DOHH2 (cell line): ENCODE measurements around the gene SH3RF3.

Source experiments
- H3F3A ChIP-seq: fragments of 200-600 bp; sonication (generic), shearing (Covaris generic); 2 replicates; pipeline ENCODE4 v1.6.0; 2016; ENCODE audit warnings: antibody characterized with exemption, mild to moderate bottlenecking; ENCODE audit not compliant: control insufficient read depth, insufficient read depth
- H3K27ac ChIP-seq: fragments of 200-600 bp; sonication (generic); 2 replicates; pipeline ENCODE4 v1.5.1; 2014; ENCODE audit warnings: low read depth, mild to moderate bottlenecking, low read length, moderate library complexity
- H3K27me3 ChIP-seq: fragments of 200-600 bp; sonication (generic); 2 replicates; pipeline ENCODE4 v1.6.1; 2014; ENCODE audit warnings: mild to moderate bottlenecking, low read length, mixed read lengths; ENCODE audit not compliant: control insufficient read depth
- H3K36me3 ChIP-seq: fragments of 200-600 bp; sonication (generic); 2 replicates; pipeline ENCODE4 v1.6.1; 2014; ENCODE audit warnings: mild to moderate bottlenecking, low read length, moderate library complexity, mixed read lengths; ENCODE audit not compliant: control insufficient read depth
- H3K4me1 ChIP-seq: fragments of 200-600 bp; sonication (generic); 2 replicates; pipeline ENCODE4 v1.6.1; 2014; ENCODE audit warnings: mild to moderate bottlenecking, low read length, mixed read lengths; ENCODE audit not compliant: control insufficient read depth
- H3K4me2 ChIP-seq: fragments of 200-600 bp; sonication (generic); 2 replicates; pipeline ENCODE4 v1.6.0; 2014; ENCODE audit warnings: mild to moderate bottlenecking, low read length, moderate library complexity
- H3K4me3 ChIP-seq: fragments of 200-600 bp; sonication (generic); 2 replicates; pipeline ENCODE4 v1.5.1; 2014; ENCODE audit warnings: mild to moderate bottlenecking, low read length, mixed read lengths
- H3K79me2 ChIP-seq: fragments of 200-600 bp; sonication (generic); 2 replicates; pipeline ENCODE4 v1.6.1; 2014; ENCODE audit warnings: mild to moderate bottlenecking, low read length, mixed read lengths; ENCODE audit not compliant: control insufficient read depth
- H3K9me2 ChIP-seq: fragments of 200-600 bp; sonication (generic); replicated peaks from 2 replicates; pipeline ENCODE4 v1.6.1; 2014; ENCODE audit warnings: mild to moderate bottlenecking, low read length, mixed read lengths; ENCODE audit not compliant: control insufficient read depth
- H3K9me3 ChIP-seq: fragments of 200-600 bp; sonication (generic); 2 replicates; pipeline ENCODE4 v1.6.1; 2014; ENCODE audit warnings: antibody characterized with exemption, low read length, mixed read lengths; ENCODE audit not compliant: control insufficient read depth, insufficient read depth
- H4K20me1 ChIP-seq: fragments of 200-600 bp; sonication (generic); 2 replicates; pipeline ENCODE4 v1.6.0; 2014; ENCODE audit warnings: low read depth, mild to moderate bottlenecking, antibody characterized with exemption, low read length, moderate library complexity; ENCODE audit not compliant: control insufficient read depth, insufficient read depth
- CTCF ChIP-seq: fragments of 200-600 bp; sonication (generic); IDR thresholded peaks from one replicate; pipeline ENCODE4 v1.5.1; 2014; ENCODE audit warnings: antibody characterized with exemption, mild to moderate bottlenecking, low read depth, low read length; ENCODE audit not compliant: poor library complexity, severe bottlenecking
- EZH2phosphoT487 ChIP-seq: fragments of 200-600 bp; sonication (generic); IDR thresholded peaks from 2 replicates; pipeline ENCODE4 v1.6.1; 2017; ENCODE audit warnings: borderline replicate concordance, mild to moderate bottlenecking, antibody characterized with exemption, low read length, moderate library complexity, mixed read lengths

SH3RF3 gene

GRCh38 chr2:109129921-109130722, 1.1 kb downstream of the SH3RF3 start:
- Histone ChIP-seq H3K4me1 (peaks cover 16% of the 10 kb centered on the region), H3K27me3 (no peaks in the 10 kb centered on the region), H4K20me1 (no peaks in the 10 kb centered on the region), H3K27ac (no peak overlapping the region), H3K4me3 (no peak overlapping the region), H3K36me3 (no peaks in the 10 kb centered on the region), H3K9me2 (no peaks in the 10 kb centered on the region), H3K9me3 (no peaks in the 10 kb centered on the region), H3K79me2 (no peaks in the 10 kb centered on the region), H3K4me2 (no peak overlapping the region), H3F3A (no peaks in the 10 kb centered on the region)
- no peak for TF ChIP-seq CTCF
- no peak for TF ChIP-seq EZH2phosphoT487

DNA sequence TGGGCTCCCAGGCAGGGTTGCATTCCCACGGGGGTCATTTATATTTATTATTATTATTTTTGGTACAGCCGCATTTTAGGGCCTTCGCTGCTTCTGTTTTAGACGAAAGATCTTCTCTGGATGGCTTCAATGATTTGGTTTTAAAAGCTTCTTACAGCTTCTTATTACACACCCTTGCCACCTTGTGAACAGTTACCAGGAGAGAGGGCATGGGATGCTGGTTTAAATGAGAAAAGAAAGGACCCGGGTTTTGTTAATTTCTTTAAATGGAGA, 1.7 kb downstream of the SH3RF3 start:
- H3K79me2 ChIP-seq = no peaks in the 10 kb centered on the region
- H3K27me3 ChIP-seq = no peaks in the 10 kb centered on the region
- no peaks in the 10 kb centered on the region for H3F3A ChIP-seq
- no peaks in the 10 kb centered on the region for H3K9me3 ChIP-seq
- no peak overlapping the region for H3K4me3 ChIP-seq
- peaks cover 22% of the 10 kb centered on the region for H3K4me1 ChIP-seq
- H3K36me3 ChIP-seq = no peaks in the 10 kb centered on the region
- no peaks in the 10 kb centered on the region for H3K9me2 ChIP-seq
- no peak for TF ChIP-seq CTCF
- no peak for TF ChIP-seq EZH2phosphoT487
- H3K4me2 ChIP-seq = no peak overlapping the region
- no peaks in the 10 kb centered on the region for H4K20me1 ChIP-seq
- no peak overlapping the region for H3K27ac ChIP-seq

- Histone ChIP-seq H3K4me2 (no peak overlapping the region), H3F3A (peaks cover 6% of the 10 kb centered on the region; the same call in 1 of the 2 replicates), H3K9me3 (no peaks in the 10 kb centered on the region), H3K9me2 (no peaks in the 10 kb centered on the region), H4K20me1 (no peaks in the 10 kb centered on the region), H3K27ac (no peak overlapping the region), H3K27me3 (no peaks in the 10 kb centered on the region), H3K36me3 (no peaks in the 10 kb centered on the region), H3K4me3 (no peak overlapping the region), H3K79me2 (no peaks in the 10 kb centered on the region), H3K4me1 (peaks cover 33% of the 10 kb centered on the region)
- TF ChIP-seq EZH2phosphoT487 (no peak), CTCF (no peak)
Observed at GRCh38 chr2:109131777-109132176, 2.8 kb downstream of the SH3RF3 start.
